NCI-H510A treated with DMSO at 0.1 percent for 48 hours (cell line): ENCODE measurements around the gene PIWIL4.
A peak's percentile ranks its signal among the peaks of the same experiment; 100 is the strongest.
"Not testable (repeated sequence)": the region's sequence is repeated elsewhere in the genome, so short reads cannot be mapped to it uniquely, and the experiment has no call there.

Experiments
- DNase-seq: peaks from one replicate; lab custom pipeline; 2025; lab: John Stamatoyannopoulos, UW

PIWIL4 gene

DNA sequence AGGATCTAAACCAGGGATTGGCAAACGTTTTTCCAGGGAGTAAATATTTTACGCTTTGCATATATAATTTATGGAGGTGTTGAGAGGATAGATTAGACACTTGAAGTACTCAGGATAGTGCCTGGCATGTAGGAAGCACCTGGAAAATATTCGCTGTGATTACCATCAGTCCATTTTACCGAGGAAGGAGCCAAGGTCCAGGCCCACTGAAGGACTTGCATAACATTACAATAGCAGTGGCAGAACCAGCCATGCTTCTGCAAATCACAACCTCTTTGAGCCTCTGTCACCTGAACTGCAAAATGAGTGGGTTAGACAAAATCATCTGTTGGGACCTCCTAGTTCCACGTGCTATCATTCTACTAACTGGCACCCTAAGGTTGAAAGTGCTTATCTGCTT lies 18.0 kb upstream of the PIWIL4 start:
- DNase-seq = peak; percentile 19

DNA sequence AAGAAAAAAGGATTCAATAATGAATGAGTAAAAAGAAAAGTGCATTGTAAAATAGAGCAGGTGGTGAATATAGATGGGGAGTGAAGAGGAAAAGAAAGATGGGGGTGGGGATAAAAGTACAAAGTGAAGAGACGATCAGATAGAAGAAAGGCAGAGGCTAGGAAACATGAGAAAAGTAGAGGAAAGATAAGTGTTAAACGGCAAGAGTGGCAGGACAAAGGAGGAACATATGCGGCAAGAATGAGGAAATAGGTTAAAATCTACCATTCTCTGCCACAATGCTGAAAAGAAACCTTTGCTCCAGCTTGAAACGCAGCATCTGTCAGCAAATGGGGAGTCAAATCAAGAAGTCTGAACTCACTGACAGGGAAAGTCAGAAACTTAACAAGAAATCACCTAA lies 16.7 kb upstream of the PIWIL4 start:
- no peak for DNase-seq

DNA sequence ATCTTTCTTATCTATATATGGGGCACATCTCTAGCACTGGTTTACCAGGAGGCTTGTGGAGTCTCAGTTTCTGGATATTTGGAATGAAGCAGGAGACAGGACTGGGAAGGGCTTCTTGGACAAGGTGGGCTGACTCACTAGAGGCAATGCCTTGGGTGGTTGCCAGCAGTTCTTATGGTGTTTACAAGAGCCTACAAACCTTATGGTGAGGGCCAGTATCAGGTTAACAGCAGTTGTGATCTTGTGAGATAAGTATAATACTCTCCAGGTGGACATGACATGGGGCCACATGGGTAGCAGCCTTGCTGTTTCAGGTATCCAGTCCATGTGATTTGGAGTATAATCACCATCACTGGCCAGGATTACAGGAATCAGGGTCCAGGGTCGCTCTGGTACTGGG lies 13.2 kb upstream of the PIWIL4 start:
- DNase-seq = no peak

DNA sequence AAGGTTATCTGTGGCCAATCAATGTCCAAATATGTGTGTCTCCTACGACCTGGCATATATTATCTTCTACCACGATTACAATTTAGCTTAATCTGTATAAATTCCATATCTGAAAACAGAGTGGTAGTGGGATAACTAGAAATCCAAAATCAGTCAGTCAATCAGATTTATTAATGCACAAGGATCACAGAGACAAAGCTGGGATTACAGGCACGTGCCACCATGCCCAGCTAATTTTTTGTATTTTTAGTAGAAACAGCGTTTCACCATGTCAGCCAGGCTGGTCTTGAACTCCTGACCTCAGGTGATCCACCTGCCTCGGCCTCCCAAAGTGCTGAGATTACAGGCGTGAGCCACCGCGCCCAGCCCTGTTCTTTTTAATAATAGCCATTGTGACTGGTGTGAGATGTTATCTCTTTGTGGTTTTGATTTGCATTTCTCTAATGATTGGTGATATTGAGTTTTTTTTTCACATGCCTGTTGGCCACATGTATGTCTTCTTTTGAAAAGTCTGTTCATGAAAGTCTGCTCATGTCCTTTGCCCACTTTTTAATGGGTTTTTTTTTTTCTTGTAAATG lies 11.3 kb upstream of the PIWIL4 start:
- not testable (repeated sequence) for DNase-seq

DNA sequence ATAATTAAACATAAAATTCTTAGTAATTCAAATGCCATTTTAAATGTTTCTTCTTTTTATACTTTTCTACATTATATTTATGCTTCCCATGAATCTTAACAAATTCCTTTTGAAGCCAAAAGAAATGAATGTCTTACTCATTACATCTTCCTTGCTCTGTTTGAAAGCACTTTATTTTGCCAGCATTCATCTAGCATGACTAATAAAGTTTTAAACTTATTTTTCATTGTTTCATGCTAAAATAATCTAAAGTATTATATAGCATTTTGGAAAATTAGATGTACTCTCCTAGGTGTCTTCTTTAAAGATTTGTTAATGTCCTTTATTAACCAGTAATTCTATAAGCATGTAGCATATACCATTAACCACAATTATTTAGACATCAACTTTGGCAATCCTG lies 9.7 kb upstream of the PIWIL4 start:
- DNase-seq = no peak

DNA sequence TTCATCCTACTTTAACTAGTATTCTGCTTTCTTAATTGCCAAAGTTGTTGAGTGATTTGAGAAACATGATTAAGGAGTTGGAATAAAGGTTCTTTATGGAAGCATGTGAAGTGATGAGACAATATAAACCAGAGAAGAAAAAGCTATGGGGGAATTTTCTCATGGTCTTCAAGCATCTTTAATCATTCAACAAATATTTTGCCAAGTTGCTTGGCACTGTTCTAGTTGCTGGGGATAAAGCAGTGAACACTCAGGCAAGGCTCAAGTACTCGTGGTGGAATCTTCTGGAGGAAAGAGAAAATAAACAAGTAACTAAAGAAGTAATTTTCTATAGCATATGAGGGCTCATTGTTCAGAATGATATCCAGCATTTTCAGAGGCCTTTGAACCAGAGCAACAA lies 9.2 kb upstream of the PIWIL4 start:
- no peak for DNase-seq

DNA sequence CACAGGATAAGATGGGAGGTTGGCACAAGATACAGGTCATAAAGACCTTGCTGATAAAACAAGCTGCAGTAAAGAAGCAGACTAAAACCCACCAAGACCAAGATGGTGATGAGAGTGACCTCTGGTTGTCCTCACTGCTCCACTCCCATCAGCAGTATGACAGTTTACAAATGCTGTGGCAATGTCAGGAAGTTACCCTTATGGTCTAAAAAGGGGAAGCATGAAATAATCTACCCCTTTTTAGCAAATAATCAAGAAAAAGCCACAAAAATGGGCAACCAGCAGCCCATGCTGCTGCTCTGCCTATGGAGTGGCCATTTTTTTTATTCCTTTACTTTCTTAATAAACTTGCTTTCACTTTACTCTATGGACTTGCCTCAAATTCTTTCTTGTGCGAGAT lies 8.7 kb upstream of the PIWIL4 start:
- no peak for DNase-seq

DNA sequence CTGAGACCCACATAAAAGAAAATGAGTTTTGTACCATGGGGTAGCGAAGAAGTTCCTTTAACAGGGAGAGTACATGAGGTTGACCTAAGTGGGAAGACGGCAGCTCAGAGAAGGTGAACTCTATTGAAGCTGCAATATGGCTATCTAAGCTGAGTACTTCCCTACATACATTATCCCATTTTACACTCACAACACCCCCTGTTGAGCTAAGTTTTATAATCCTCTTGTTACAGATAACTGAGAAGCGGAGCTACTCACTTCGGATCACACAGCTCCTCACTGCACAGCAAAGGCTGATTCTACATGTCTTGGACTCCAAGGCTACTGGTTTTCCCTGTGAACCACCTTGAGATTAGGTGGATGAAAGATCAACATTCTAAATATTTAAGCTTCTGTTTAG lies 8.2 kb upstream of the PIWIL4 start:
- DNase-seq = no peak

DNA sequence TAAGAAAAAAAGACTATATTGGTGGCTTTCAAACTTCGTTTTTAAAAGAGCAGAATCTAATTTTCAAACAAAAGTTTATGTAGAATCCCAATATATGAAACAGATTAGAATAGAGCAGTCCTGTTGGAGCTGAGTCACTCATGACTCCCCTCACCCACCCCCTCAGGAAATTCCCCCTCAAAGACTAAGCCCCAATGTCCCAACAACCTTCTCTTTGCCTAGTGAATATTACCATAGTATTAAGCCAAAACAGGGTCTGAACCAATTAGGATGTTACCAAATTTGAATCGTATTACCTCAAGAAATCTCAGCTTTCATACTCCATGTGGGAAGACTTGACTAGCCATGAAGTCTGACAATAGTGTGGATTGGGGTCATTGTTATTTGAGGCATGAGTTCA lies 7.8 kb upstream of the PIWIL4 start:
- no peak for DNase-seq

DNA sequence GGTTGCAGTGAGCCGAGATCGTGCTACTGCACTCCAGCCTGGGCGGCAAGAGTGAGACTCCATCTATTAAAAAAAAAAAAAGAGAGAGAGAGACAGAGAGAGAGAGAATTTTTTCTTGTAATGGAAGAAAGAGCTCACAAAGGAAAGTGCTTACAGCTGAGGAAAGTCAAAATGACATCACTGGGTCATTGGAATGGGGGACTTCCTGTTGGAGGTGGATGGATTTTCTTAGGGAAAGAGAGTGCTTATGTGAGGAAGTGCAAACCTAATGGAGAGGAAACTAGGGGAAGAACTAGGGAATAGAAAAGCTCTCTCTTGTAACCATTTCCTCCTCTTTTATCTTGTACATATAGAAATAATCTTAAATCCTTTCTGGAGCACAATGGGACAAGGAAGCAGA lies 6.3 kb upstream of the PIWIL4 start:
- DNase-seq = no peak

DNA sequence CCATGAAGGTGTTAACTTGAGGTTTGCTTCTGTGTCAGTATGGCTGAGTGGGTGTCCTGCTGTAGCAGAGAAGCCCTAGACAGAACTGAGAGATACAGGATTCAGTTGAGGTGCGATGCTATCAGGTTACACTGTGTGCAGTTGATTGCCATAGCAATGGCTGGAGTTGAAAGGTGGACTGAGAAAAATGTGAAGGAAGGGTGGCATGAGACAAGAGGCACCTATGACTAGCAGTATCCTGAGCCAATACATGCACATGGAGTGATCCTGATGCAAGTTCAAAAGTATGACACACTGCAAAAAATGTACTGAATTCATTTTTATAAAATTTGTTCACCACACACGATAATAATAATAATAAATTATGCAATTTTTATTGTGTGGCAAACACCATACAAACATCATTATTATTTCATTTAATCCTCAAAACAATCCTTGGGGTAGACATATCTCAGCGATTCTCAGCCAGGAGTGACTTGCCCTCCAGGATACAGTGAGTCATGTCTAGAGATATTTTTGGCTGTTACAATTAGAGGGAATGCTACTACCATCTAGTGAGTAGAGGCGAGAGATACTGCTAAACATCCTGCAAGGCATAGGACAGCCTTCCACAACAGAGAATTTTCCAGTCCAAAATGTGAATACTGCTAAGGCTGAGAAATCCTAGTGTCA lies 3.9 kb upstream of the PIWIL4 start:
- DNase-seq = no peak

DNA sequence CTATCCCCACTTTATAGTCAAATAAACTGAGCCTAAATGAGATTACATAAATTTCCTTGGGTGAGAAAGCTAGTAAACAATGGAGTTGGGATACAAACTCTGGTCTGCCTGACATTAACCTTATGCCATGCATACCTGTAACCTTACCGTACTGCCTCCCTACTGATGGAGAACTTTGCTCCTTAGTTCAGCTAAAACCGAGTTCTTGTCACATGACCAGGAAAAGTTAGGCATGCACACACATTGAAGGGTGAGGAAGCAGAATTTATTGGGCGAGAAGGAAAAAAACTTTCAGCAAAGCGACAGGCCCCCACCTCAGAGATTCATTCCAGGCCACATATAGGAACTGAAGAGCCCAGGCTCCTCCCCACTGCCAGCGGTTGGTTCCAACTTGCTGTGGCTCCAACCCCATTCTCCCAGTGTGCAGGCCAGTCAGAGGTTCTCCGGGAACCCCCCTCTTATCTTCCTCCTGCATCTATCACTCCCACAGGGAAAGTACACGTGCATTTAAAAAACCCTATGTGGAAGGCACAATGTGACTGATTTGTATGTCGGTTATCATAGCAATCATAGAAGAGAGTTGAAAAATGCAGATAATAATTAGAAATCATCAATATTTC lies 3.2 kb upstream of the PIWIL4 start:
- DNase-seq = no peak

DNA sequence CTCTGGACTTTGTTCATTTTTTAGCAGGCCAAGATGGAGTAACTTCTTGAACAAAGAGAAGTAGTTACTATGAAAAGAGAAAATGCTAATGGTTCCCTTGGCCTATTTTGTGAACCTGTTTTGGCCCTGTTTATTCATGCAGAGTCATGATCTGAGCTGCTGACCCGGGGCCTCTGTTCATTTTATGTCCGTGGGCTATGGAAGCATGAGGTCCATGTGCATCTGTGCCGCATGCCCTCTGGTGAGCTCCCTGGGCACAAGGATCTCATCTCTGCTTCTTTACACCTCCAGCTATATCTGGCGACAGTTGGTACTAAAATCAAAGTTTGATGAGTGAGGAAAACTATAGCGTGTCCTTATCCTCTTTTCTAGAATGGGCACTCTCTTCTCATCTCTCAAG lies 1.0 kb downstream of the PIWIL4 start:
- no peak for DNase-seq

DNA sequence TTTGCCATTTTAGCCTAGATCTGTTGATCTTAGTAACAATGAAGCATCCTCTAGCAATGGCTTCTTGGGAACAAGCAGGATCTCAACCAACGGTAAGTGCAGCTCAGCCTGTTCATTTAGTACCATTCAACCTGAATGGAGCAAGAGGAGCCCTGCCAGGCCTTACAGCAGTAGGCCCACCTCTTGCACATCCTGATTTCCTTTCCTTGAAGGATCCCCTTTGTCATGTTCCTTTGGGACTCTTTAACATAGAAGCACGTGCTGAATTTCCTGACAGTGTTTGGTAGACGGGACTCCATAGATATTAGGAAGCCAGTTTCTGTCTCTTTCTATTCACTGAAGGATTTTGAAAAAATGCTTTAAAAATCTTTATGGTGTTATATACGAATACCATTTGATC lies 1.5 kb downstream of the PIWIL4 start:
- no peak for DNase-seq

DNA sequence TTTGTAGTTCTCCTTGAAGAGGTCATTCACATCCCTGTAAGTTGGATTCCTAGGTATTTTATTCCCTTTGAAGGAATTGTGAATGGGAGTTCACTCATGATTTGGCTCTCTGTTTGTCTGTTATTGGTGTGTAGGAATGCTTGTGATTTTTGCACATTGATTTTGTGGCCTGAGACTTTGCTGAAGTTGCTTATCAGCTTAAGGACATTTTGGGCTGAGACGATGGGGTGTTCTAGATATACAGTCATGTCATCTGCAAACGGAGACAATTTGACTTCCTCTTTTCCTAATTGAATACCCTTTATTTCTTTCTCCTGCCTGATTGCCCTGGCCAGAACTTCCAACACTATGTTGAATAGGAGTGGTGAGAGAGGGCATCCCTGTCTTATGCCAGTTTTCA lies 5.8 kb downstream of the PIWIL4 start:
- not testable (repeated sequence) for DNase-seq

DNA sequence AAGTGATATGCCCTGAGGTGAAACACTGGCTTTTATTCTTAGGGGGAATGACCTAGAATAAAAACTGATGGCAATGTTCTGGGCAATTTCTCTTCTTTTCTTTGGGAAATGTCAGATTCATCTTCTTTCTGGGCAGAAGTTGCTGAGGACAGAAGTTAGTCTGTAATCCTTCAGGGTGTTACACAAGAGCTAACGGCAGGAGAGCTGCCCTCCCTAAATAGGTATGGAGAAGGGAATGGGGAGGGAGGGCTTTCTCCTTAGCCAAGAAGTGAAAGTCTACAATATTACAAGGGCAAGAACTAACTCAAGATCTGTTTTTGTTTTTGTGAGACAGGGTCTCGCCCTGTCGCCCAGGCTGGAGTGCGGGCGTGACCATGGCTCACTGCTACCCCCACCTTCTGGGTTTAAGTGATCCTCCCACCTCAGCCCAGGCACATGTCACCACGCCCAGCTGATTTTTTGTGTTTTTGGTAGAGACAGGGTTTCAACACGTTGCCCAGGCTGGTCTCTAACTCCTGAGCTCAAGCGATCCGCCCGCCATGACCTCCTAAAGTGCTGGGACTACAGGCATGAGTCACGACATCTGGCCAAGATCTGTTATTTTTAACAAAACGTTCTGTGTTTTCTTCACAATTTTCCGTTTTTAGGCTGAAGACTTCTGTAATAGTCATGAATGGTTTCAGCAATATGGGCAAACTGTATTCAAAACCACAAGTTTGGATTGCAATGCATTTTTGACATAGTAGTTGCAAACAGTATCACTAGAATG lies 7.2 kb downstream of the PIWIL4 start:
- no peak for DNase-seq

DNA sequence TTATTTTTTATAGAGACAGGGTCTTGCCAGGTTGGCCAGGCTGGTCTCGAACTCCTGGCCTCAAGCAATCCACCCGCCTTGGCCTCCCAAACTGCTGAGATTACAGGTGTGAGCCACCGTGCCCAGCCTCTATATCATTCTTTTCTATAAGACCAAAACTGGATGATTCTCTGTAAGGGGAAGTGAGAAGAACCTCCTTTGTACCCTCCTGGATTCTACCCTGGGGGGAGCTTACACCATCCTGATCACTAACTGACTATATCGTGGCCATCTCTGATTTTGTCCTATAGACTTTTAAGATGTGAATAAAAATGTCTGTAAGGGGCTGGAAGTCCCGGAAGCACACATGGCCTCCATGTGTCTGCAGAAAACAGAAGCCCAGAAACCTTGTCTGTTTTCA lies 9.1 kb downstream of the PIWIL4 start:
- DNase-seq = no peak

DNA sequence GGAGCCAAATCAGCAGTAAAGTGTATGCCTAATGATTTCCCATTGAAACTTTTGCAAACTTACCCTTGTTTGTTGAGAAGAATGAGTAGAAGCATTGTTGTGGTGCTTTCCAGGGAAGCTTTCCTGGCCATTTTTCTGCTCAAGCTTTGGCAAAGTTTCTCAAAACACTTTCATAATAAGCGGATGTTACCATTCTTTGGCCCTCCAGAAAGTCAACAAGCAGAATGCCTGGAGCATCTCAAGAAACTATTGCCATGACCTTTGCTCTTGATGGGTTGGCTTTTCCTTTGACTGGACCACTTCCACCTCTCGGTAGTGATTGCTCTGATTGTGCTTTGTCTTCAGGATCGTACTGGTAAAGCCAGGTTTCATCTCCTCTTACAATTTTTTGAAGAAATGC lies 10.7 kb downstream of the PIWIL4 start:
- no peak for DNase-seq

DNA sequence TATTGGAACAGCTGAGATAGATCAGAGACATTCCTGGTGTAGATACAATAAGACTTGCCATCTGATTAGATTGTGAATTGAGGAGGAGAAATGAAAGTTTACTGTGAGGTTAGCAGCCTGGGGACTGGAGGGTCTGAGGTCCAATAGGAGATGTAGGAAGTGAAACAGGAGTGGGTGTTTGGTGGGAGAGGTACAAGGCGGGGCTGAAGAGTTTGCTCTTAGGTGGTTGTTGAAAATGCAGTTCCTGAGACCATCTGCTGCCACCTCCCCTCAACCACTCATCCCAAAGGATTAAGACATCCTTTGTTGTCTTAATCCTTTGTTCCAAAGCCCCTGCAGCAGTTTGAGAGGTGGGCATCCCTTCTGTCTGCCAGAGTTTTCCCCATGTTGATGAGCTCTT lies 14.8 kb downstream of the PIWIL4 start:
- DNase-seq = no peak

DNA sequence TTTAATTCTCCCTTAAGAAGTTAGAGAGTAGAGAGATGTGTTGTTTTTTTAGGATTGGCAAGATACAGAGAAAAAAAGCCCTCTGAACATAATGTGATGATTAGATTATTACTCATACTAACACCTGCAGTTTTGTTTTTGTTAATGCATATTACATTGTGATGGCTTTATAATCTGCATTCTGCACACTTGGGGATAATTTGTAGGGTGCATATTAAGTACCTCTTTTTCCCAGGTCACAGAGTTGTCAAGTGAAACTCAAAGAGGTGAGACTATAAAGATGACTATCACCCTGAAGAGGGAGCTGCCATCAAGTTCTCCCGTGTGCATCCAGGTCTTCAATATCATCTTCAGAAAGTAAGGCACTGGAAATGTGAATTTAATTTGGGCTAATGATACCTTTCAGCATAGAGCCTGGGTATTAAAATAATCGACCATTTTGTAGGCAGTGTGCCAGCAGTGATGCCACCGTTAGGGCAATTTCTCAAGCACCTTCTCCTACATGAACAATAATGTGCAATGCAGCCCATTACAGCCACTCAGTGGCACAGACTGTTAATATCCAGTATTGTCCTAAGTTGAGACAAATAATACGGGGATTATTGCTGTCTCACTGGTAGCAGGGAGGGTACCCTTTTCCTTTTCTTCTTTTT lies 16.2 kb downstream of the PIWIL4 start:
- no peak for DNase-seq

DNA sequence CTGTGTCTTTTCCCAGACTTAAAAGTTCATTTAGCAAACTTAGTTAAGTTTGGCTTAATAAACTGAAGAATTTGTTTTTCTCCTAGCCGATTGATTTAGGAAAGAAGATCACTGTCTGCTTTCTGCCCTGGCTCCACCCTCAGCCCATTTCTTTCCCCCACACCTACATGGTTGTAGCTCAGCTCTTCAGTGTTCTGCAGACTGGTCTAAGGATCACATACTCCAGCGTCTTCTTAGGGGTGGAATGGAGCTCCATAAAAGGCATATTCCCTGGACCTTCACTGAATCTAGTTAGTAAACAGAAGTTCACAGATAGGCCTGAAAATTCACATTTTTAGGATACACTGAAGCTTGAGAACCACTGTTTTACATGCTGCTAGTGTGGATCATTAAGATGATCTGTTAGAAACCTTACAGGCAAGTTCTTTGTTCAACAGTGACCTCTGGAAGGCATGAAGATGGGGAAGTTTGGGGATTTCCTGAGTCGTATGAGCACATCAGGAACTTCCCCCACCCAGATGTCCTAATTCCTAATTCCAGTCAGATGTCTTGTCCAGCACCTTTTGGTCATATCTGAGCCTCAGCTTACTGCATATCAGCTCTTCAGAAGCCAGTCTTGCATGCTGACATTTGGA lies 16.8 kb downstream of the PIWIL4 start:
- DNase-seq = no peak

DNA sequence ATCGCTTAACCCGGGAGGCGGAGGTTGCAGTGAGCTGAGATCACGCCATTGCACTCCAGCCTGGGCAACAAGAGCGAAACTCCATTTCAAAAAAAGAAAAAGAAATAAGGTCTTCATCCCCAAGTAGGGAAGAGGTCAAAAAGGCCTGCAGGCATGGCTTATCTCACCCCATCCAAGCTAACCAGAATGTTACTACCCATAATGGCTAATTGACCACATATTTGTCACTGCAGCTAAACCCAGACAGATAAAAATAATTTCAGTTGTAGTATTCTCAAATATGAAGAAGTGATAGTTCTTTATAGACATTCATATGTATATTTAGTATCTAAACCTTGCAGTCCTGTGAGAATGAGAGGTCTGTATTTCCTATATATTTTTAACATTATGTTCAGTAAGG lies 17.8 kb downstream of the PIWIL4 start:
- DNase-seq = no peak
